NCI-H446 treated with DMSO at 0.1 percent for 48 hours (cell line): ENCODE results near the gene ITPK1.

Source experiments
- DNase-seq: peaks from one replicate; lab custom pipeline; 2025; lab: John Stamatoyannopoulos, UW

ITPK1 gene

GRCh38 chr14:93042968-93043940 lies 72.5 kb downstream of the ITPK1 start:
- DNase-seq = no peak

DNA sequence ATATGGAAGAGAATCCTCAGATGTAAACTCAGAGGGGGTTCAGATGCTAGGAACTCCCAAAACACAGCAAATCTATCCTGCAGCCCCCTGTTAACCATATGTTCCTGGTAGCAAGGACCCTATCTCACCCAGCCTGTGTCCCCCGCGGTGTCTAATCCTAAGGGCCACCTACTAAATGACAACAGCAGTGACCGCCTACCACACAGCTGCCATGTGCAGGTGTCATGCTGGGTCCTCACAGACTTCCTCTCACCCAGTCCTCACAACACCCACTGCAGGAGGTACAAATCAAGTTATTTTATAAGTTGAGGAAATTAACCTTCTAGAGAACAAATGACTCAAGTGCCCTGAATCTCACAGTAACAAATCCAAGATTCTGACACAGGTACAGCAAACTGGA lies 73.9 kb downstream of the ITPK1 start:
- DNase-seq = no peak

DNA sequence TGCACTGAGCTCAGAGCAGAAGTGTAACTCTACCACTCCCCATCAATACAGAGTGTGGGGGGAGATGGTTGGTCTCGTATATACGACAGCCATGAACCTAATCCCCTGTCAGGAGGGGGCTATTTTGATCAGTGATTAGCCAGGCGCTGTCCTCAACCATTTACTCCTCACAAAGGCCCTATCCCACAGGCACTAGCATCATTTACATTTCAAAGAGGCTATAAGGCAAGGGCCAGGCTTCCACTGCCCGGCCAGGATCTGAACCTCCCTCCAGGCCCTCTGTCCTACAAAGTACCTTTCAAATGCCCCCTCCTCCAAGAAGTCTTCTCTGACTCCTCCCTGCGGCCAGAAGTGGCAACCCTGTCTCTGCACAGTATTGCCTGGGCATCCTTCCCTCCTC lies 74.7 kb downstream of the ITPK1 start:
- no peak for DNase-seq

DNA sequence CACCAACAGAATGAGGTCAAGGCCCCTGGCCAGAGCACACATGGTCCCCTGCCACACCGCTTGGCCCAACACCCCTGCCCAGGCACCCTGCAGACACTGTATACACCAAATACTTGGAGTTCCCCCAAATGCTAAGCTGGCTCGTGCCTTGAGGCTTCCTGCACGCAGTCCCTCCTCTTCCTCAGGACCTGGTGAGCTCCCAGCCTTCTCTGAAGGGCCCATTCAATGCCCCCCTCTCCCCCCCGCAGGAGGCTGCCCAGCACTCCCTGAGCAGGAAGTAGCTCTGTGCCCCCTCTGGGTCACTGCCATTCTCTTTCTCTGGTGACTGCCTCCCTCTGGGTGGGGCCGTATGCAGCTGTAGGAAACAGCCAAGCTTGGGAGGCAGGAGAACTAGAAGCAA lies 75.3 kb downstream of the ITPK1 start:
- no peak for DNase-seq

GRCh38 chr14:93039649-93040315 lies 75.9 kb downstream of the ITPK1 start:
- DNase-seq = no peak

DNA sequence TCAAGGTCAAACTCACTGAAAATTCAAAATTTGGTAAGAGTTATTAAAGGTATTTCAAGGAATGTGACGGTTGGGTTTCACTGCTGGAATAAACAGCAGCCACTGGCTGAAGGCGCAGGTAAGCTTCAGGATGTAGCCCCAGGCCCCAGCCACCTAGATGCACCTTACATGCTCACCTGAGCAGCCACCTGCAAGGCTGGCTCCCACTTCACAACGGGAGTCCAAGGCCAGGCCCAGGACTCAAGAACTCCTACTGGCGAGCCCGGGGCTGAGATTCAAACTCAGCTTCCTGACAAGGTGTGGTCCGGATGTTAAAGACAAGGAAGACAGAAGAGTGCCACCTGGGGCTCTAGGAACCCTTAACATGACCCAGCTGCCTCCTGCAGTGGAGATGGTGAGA lies 78.4 kb downstream of the ITPK1 start:
- no peak for DNase-seq

- DNase-seq = no peak
Measured at GRCh38 chr14:93036652-93037345, 78.9 kb downstream of the ITPK1 start.

- no peak for DNase-seq
Measured at GRCh38 chr14:93035917-93036651, 79.6 kb downstream of the ITPK1 start.

DNA sequence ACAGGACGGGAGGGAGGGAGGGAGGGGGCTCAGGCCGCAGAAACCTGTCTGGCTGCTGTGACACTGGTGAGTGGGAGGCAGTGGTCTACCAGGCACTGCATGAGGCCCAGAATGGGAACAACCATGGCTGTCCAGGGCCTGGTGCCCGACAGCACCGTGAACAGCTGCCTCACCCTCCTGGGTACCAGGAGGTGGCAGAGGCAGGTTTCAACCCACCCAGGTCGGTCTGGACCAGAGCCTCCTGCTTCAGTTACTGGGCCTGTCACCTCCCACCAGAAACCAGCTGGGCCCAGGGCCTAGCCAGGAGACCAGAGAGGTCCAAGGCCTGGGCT lies 80.2 kb downstream of the ITPK1 start:
- no peak for DNase-seq

- DNase-seq = no peak
Measured at GRCh38 chr14:93034671-93034994, 81.1 kb downstream of the ITPK1 start.

DNA sequence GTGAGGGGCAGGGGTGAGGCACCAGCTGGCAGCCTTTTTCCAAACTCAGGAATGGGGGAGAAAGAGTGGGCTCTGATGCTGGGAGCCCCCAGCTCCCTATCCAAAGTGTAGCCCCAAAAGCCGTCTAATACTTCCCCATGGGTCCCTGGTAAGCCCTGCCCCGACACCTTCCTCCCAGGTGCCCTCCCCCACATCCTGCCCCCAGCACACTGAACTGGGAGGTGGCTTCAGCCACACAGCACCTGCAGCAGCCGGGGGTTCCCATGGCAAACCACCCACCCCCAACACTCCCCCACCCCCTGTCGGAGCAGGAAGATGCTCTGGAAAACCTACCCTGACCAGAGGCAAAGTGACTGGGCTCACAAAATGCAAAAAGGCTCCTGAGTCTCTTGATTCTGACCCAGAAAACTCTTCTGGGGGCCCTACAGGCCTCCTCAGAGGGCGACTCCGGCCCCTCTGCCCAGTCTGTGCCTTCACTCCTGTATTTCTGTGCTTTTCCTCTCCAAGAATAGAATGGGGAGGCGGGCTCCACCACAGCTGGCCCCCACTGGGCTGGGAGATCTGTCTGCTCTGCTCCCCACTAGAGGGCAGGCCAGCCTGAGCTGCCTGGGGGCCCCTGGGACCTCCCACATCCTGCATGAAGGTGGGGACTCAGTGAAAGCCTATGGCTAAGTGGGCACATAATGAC lies 81.6 kb downstream of the ITPK1 start:
- DNase-seq = no peak

- no peak for DNase-seq
Measured at GRCh38 chr14:93033084-93033982, 82.4 kb downstream of the ITPK1 start.

GRCh38 chr14:93032421-93032936 lies 83.2 kb downstream of the ITPK1 start:
- DNase-seq = no peak

DNA sequence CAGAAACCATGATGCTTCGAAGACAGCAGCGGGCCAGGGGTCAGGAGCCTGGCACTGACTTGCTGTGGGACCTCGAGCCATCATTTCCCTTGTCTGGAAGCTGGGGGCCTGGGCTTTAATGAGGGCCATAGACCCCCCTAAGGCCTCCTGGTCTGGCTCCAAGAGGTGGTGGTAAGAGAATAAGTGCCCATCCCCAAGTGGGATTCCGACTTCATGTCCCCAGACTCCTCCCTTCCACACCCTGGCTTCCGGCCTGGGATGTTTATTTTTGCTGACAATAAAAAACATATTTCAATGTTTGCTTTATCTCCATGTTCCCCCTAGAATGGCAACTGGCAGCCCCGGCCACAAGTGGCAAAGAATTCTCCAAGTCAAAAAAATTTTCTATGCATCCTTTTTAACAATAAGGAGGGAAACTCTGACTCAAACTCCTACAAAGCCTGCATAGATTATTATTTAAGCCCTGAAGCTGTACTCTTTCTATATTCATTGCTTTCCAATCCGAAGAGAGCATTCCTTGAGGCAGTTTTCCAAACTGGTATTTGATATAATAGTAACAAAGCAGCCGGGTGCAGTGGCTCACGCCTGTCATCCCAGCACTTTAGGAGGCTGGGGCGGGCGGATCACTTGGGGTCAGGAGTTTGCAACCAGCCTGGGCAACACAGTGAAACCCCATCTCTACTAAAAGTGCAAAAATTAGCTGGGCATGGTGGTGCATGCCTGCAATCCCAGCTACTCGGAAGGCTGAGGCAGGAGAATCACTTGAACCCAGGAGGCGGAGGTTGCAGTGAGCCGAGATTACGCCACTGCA lies 84.0 kb downstream of the ITPK1 start:
- no peak for DNase-seq

DNA sequence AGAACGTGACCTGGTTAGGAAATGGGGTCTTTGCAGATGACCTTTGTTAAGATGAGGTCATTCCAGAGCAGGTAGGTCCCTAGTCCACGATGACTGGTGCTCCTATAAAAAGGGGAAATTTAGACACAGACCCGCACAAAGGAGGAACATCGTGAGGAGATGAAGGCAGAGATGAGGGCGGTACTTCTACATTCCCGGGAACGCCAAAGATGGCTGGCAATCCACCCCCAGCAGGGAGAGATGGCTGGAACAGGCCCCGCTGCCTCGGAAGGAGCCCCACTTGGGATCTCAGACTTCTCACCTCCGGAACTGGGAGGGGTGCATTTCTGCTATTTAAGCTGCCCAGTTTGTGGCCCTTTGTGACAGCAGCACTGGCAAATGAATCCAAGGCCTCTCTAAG lies 85.0 kb downstream of the ITPK1 start:
- DNase-seq = no peak

- DNase-seq = no peak
Measured at GRCh38 chr14:93029911-93030508, 85.7 kb downstream of the ITPK1 start.

GRCh38 chr14:93029417-93029816 lies 86.3 kb downstream of the ITPK1 start:
- DNase-seq = no peak

DNA sequence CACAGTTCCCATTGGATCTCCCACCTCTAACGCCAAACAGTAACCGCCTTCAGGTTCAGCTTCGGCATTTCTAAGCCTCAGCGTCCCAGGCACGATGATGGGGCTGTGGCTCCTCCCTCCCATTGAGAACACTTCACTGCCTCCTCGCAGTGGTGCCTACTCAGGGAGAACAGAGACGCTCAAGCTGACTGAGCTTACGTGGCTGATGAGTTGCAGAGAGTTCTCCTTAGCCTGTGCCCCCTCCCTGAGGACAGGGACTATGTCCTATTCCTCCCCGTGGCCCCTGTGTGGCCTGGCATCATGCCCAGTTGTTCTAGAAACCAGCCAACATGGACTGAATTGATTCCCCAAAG lies 87.0 kb downstream of the ITPK1 start:
- DNase-seq = no peak
